NCI-H146 (cell line): ENCODE data around the gene PCSK5.
"Not testable (repeated sequence)": the region's sequence is repeated elsewhere in the genome, so short reads cannot be mapped to it uniquely, and the experiment has no call there.

ENCODE experiments used
- DNase-seq: peaks from one replicate; lab custom pipeline; 2025; lab: John Stamatoyannopoulos, UW

PCSK5 gene

GRCh38 chr9:76007935-76008334 lies 117.5 kb downstream of the PCSK5 start:
- no peak for DNase-seq

- no peak for DNase-seq
Observed at GRCh38 chr9:76013809-76014208, 123.3 kb downstream of the PCSK5 start.

DNA sequence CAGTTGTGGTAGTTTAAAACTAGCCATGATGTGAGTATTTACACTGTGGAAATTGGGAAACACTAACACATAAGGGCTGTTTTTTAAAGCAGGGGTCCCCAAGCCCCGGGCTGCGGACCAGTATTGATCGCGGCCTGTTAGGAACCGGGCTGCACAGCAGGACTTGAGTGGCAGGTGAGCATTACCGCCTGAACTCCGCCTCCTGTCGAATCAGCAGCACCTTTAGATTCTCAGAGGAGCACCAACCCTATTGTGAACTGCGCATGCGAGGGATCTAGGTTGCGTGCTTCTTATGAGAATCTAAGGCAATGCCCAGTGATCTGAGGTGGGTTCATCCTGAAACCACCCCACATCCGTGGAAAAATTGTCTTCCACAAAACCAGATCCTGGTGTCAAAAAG lies 127.8 kb downstream of the PCSK5 start:
- no peak for DNase-seq

DNA sequence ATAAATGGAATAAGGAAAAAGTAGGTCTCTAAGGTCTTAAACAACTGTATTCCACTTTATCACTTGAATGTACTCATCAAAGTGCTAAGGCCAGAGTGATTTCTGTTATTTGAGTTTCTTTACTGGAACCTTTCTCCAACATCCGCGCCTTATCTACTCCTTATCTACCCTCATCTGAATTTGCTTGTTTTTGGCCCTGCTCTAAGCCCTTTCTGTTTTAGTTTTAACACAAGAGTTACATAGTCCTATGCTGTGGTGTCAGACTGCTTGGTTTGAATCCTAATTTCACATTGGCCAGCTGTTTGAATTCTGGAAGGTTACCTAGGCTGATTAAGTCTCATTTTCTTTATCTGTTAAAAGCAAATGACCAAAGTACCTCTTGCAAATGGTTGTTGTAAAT lies 128.3 kb downstream of the PCSK5 start:
- DNase-seq, result no peak

- no peak for DNase-seq
Observed at GRCh38 chr9:76020652-76021051, 130.2 kb downstream of the PCSK5 start.

DNA sequence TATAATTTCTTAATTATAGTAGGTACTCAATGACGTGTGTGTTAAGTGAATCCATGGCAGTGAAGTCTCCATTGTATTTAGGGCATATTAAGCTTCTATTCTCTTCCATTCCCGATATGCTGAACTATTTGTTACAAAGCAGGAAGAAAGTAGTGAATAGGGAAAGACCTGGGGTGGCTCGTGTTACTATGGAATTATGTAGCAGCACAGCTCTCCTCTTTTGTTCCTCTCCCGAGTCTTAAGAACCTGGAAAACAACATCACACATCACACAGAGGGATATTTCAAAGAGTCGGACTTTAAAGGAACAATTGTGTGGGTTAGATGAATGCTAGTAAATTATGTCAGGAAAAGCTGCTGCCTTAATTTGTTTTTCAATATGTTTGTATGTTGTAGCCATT lies 131.8 kb downstream of the PCSK5 start:
- DNase-seq, result no peak

- DNase-seq, result no peak
Observed at GRCh38 chr9:76023715-76024195, 133.3 kb downstream of the PCSK5 start.

GRCh38 chr9:76025286-76025685 lies 134.8 kb downstream of the PCSK5 start:
- DNase-seq, result no peak

GRCh38 chr9:76026796-76027195 lies 136.3 kb downstream of the PCSK5 start:
- DNase-seq, result no peak

DNA sequence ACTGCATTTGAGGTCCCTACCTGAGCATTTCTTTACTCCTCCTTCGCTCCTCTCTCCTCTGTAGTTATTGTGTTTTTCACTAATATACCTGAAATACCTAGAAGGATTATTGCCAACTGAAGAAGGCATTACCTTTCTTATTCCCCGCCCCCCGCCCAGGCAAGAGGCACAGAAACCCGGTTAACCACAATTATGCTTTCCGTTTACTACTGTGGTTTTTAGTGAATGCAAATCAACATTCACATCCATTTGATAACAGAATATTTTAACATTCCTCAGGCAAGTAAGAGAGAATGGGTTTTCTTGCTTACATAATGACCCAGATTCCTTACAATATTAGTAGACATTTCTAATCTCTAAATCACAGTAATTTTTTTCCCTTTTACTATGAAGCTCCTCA lies 136.9 kb downstream of the PCSK5 start:
- no peak for DNase-seq

DNA sequence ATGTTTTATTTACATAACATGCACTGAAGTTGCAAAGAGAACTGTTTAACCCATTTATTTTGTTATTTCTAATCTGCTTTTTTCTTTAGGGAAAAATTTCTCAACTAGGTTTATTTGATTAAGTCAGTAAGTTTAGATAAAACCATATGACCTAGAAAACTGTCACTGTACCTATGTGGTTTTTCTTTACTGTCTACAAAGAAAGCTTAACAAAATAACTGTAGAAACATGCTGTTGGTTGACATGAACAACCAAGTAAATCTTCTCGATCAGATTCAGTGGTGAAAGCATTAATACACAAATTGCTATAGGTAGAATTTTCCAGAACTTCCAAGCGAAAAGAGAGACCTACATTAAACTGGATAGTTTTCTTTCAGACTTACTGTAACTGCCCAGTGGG lies 137.4 kb downstream of the PCSK5 start:
- no peak for DNase-seq

DNA sequence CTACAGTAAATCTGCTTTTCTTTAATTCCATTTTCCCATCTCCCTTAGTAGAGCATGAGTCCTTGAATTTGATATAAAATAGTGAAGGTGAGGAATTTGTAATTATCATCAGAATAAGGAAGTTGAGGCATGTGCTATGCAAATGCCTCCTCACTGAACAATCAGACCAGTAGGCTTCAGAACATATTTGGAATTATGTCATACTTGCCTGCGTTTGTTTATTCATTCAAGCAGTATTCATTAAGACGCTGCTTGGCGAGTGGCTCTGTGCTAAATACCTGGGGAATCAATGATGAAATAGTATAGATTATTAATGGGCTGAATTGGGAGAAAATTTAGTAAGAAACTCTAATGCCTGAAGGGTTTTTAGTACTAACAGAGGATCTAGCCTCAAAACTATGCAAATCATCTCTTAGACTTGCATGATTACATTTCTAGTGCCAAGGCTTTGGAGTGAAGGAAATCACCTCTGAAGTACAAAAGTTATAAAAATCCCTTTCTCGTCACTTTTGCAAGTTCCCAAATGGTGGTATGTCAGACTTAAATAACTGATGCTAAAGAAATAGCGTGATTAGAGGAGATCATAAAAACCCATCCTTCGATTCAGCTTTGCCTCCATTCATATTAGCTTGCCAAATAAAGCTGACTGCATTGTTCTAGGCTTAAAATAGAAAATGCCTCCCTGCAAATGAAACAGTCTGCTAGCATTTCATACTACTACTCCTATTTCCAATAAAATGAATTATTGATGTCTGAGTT lies 141.7 kb downstream of the PCSK5 start:
- no peak for DNase-seq

GRCh38 chr9:76032797-76033373 lies 142.4 kb downstream of the PCSK5 start:
- no peak for DNase-seq

- no peak for DNase-seq
Observed at GRCh38 chr9:76034049-76034448, 143.6 kb downstream of the PCSK5 start.

DNA sequence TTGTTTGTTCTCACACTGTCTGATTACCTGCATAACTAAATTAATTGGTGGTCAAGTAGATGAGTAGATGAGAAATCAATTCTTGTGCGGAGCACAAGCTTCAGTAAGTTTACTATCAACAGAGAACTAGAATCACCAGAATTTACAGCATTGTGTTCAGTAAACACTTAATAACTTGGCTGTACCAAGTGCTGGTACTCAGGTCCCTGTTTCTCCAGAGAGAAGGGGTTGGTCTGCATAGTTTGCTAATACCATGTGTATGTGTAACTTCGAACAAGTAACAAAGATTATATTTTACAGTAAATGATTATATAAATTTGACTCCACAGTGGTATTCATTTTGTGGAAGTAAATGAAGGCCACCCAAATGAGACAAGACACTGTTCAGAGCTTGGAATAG lies 146.3 kb downstream of the PCSK5 start:
- no peak for DNase-seq

DNA sequence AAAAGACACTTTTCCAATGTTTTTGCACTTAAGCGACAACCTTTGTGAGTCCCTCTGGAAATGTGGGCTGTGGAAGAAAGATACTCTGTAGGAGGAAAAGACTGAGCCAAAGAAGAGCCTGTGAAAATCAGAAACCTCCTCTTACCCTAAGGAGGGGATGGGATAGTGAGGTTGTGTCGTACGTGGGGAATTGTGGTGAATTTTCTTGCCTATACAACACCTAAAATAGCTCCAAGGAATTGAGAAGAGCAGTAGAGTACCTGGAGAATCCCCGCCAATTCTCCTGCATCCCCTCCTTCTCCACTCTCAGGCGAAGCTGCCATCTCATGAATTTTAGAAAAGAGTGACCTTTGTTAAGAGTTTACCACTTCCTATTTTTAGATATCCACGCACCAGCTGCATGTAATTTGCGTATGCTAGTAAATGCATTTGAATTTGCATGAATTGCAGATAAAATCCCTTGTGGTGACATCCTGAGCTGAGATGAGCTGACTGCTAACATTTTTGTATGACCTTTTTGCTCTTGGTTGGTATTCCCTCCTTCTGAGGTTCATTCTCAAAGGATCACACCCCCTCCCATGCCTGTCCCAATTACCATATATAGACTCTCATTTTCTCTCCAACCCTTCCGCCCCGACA lies 147.2 kb downstream of the PCSK5 start:
- no peak for DNase-seq

- no peak for DNase-seq
Observed at GRCh38 chr9:76038431-76038830, 148.0 kb downstream of the PCSK5 start.

GRCh38 chr9:76044266-76044819 lies 153.9 kb downstream of the PCSK5 start:
- DNase-seq, result no peak

- no peak for DNase-seq
Observed at GRCh38 chr9:76045221-76045620, 154.7 kb downstream of the PCSK5 start.

DNA sequence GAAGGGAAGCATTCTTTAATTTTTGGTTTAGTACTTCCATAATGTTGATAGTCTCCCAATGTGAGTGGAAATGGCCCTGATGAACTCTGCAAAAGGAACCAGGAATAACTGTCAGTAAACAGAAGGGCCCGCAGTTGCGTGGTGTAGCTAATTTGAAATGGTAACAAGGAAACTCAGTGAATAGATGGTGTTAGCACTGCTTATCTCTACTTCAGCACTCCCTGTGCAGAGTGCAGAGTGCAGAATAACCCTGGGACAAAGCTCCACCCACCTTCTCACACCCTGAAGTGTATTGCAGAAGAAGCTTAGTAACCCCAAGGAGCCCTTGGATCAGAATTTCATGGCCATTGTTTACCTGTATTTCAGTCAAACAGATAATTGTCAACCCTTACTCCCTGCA lies 158.9 kb downstream of the PCSK5 start:
- DNase-seq, result no peak

DNA sequence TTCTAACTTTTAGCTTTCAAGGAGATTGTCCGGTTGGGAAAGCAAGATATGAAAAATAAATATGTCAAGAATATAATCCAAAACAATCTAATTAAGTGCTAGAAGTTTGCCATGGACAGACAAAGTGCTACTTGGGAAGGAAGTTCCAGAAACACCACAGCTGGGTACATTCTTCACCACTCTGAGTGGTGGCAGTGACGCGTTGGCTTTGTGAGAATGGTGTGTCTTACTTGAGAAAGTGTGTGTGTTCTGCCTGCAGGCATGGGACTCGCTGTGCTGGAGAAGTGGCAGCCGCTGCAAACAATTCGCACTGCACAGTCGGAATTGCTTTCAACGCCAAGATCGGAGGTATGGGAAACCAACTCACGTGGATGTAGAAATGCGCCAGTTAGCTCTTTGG lies 177.2 kb downstream of the PCSK5 start:
- no peak for DNase-seq

GRCh38 chr9:76077537-76077936 lies 187.1 kb downstream of the PCSK5 start:
- DNase-seq, result no peak

DNA sequence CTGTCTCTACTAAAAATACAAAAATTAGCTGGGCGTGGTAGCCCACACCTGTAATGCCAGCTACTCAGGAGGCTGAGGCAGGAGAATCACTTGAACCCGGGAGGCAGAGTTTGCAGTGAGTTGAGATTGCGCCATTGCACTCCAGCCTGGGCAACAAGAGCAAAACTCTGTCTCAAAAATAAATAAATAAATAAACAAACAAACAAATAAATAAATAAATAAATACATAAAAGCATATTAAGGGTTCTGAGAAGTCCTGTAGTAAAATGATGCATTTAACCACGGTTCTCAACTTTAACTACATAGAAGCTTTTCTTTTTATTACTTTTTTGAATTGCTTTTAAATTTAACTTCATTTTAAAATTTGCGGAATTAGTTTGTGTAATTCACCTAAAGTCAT lies 190.8 kb downstream of the PCSK5 start:
- DNase-seq, result not testable (repeated sequence)
